HEK293 (cell line): ENCODE measurements around the gene HLX.

Experiments
- ZNF510 ChIP-seq: fragments of 450-650 bp; formaldehyde crosslinking; IDR thresholded peaks from 2 replicates; pipeline ENCODE4 v1.5.1; 2018; ENCODE audit warnings: mild to moderate bottlenecking, missing genetic modification characterization, missing biosample characterization; ENCODE audit not compliant: insufficient replicate concordance
- ZNF610 ChIP-seq: fragments of 450-650 bp; formaldehyde crosslinking; IDR thresholded peaks from 2 replicates; pipeline ENCODE4 v1.5.1; 2016; ENCODE audit warnings: missing biosample characterization, missing genetic modification characterization, borderline replicate concordance
- TF ChIP-seq, protein P1 (sequence below): fragments of 450-650 bp; formaldehyde crosslinking; IDR thresholded peaks from 2 replicates; pipeline ENCODE4 v1.5.1; 2016; ENCODE audit warnings: missing biosample characterization, missing genetic modification characterization
- TF ChIP-seq, protein P2 (sequence below): fragments of 450-650 bp; formaldehyde crosslinking; IDR thresholded peaks from 2 replicates; pipeline ENCODE4 v1.5.1; 2017; ENCODE audit warnings: missing biosample characterization, mild to moderate bottlenecking, missing genetic modification characterization, moderate library complexity
- TF ChIP-seq, protein P3 (sequence below): fragments of 450-650 bp; formaldehyde crosslinking; IDR thresholded peaks from 2 replicates; pipeline ENCODE4 v1.5.1; 2016; ENCODE audit warnings: missing biosample characterization, missing genetic modification characterization

DNA sequence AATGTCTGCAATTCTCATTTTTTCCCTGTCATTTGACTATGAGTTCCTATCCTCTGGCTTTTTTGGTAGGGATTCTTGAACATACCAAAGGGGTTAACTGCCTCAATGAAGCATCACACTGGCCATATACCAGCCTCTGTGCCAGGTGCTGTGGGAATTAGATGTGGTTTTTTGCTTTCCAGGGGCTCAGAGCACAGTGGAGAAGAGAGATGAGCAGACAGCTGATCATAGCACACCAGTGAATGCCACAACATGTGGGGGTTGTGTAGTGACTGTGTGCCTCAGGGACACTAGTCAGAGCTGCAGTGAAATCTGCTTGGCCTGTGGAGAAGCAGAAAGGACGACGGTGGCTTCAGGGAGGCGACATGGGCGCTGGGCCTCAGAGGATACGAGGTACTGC is 30.8 kb downstream of the HLX start:
- TF ChIP-seq, protein P1, sequence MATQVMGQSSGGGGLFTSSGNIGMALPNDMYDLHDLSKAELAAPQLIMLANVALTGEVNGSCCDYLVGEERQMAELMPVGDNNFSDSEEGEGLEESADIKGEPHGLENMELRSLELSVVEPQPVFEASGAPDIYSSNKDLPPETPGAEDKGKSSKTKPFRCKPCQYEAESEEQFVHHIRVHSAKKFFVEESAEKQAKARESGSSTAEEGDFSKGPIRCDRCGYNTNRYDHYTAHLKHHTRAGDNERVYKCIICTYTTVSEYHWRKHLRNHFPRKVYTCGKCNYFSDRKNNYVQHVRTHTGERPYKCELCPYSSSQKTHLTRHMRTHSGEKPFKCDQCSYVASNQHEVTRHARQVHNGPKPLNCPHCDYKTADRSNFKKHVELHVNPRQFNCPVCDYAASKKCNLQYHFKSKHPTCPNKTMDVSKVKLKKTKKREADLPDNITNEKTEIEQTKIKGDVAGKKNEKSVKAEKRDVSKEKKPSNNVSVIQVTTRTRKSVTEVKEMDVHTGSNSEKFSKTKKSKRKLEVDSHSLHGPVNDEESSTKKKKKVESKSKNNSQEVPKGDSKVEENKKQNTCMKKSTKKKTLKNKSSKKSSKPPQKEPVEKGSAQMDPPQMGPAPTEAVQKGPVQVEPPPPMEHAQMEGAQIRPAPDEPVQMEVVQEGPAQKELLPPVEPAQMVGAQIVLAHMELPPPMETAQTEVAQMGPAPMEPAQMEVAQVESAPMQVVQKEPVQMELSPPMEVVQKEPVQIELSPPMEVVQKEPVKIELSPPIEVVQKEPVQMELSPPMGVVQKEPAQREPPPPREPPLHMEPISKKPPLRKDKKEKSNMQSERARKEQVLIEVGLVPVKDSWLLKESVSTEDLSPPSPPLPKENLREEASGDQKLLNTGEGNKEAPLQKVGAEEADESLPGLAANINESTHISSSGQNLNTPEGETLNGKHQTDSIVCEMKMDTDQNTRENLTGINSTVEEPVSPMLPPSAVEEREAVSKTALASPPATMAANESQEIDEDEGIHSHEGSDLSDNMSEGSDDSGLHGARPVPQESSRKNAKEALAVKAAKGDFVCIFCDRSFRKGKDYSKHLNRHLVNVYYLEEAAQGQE, result no peak
- TF ChIP-seq, protein P2, sequence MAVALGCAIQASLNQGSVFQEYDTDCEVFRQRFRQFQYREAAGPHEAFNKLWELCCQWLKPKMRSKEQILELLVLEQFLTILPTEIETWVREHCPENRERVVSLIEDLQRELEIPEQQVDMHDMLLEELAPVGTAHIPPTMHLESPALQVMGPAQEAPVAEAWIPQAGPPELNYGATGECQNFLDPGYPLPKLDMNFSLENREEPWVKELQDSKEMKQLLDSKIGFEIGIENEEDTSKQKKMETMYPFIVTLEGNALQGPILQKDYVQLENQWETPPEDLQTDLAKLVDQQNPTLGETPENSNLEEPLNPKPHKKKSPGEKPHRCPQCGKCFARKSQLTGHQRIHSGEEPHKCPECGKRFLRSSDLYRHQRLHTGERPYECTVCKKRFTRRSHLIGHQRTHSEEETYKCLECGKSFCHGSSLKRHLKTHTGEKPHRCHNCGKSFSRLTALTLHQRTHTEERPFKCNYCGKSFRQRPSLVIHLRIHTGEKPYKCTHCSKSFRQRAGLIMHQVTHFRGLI (tag by site-specific recombination), result no peak
- no peak for TF ChIP-seq ZNF610
- TF ChIP-seq, protein P3, sequence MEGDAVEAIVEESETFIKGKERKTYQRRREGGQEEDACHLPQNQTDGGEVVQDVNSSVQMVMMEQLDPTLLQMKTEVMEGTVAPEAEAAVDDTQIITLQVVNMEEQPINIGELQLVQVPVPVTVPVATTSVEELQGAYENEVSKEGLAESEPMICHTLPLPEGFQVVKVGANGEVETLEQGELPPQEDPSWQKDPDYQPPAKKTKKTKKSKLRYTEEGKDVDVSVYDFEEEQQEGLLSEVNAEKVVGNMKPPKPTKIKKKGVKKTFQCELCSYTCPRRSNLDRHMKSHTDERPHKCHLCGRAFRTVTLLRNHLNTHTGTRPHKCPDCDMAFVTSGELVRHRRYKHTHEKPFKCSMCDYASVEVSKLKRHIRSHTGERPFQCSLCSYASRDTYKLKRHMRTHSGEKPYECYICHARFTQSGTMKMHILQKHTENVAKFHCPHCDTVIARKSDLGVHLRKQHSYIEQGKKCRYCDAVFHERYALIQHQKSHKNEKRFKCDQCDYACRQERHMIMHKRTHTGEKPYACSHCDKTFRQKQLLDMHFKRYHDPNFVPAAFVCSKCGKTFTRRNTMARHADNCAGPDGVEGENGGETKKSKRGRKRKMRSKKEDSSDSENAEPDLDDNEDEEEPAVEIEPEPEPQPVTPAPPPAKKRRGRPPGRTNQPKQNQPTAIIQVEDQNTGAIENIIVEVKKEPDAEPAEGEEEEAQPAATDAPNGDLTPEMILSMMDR (tag by site-specific recombination), result no peak
- no peak for TF ChIP-seq ZNF510 (tag by site-specific recombination)
